Measurements from ENCODE around the gene MAPK10. TPM values are rescaled to one million over a fixed set of nuclear protein-coding genes. Genes with fewer than 3 reads are reported as not detected.

Gene MAPK10
- total RNA-seq, 2 experiments from 2014 or later: 32.0 TPM; not detected in 1

DNA sequence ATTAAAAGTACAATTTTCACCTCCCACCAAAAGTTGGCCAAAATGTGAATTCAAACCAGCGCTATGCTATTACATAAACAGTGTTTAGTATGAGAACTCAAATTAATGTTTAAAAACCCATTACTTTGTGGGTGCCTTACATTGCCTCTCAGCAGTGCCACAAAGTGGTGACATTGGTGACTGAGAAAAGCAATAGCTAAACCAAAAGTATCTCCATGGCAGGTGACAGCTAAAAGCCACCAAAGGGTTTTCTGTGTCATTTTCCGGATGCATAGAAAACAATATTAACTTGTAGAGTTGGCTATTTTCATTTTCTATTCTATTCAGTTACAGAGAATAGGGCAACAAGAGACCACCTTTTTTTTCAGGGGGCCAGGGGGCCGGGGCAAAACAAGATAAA lies 261.2 kb downstream of the MAPK10 start:
- Histone ChIP-seq H3K4me1 (ENCODE audit: insufficient read depth, low read length, poor library complexity, severe bottlenecking) (no peaks in the 10 kb centered on the region), H3K79me2 (ENCODE audit: insufficient read depth, low read depth, low read length) (no peaks in the 10 kb centered on the region), H3K9me3 (ENCODE audit: low read length) (no peaks in the 10 kb centered on the region), H3K27ac (ENCODE audit: low read depth, low read length, poor library complexity, severe bottlenecking) (no peak overlapping the region), H2AFZ (ENCODE audit: low read length) (no peak overlapping the region), H4K20me1 (ENCODE audit: insufficient read depth, low read length) (no peaks in the 10 kb centered on the region), H3K4me3 (ENCODE audit: low read depth, low read length, poor library complexity, severe bottlenecking) (no peak overlapping the region), H3K4me2 (ENCODE audit: low read length) (no peak overlapping the region), H3K9me2 (ENCODE audit: insufficient read depth, low read length) (no peaks in the 10 kb centered on the region), H3K36me3 (ENCODE audit: insufficient read depth, low read length) (no peaks in the 10 kb centered on the region)
- POLR2A ChIA-PET: no interaction called here
- intact Hi-C loops (cut with micrococcal nuclease; ENCODE audit: unreplicated experiment): no loop called here
- TF ChIP-seq EZH2phosphoT487 (IDR thresholded peaks at IDR 0.05; ENCODE audit: borderline replicate concordance, low read depth, low read length): no peak
- TF ChIP-seq, protein P1, sequence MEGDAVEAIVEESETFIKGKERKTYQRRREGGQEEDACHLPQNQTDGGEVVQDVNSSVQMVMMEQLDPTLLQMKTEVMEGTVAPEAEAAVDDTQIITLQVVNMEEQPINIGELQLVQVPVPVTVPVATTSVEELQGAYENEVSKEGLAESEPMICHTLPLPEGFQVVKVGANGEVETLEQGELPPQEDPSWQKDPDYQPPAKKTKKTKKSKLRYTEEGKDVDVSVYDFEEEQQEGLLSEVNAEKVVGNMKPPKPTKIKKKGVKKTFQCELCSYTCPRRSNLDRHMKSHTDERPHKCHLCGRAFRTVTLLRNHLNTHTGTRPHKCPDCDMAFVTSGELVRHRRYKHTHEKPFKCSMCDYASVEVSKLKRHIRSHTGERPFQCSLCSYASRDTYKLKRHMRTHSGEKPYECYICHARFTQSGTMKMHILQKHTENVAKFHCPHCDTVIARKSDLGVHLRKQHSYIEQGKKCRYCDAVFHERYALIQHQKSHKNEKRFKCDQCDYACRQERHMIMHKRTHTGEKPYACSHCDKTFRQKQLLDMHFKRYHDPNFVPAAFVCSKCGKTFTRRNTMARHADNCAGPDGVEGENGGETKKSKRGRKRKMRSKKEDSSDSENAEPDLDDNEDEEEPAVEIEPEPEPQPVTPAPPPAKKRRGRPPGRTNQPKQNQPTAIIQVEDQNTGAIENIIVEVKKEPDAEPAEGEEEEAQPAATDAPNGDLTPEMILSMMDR (conservative IDR thresholded peaks at IDR 0.05; ENCODE audit: low read length): no peak
- no TSS peak for BruUV-seq (replicated peaks)
- CTCF ChIA-PET (ENCODE audit: unreplicated experiment): no interaction called here
- DNase-seq (ENCODE audit: low spot score): no peak

DNA sequence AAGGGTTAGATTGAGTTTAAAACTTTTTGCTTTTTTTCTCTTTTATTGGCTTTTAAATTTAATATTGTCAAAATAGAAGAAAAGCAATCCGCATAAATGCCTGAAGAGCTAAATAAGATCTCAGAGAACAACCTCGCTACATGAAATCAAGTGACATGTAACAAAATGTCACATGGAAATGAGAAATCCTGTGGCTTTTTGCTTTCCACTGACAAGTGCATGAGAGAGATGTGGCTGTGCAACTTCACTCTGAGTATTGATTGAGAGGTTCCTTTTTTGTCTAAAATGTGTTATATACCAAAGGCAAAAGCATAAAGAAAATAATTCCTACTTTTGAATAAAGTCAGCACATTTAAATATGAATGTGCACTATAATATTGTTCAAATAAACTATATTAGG lies 263.5 kb downstream of the MAPK10 start:
- CTCF ChIA-PET (ENCODE audit: unreplicated experiment): interaction anchor here (0.6 kb wide), 1 partner anchor 904 kb away, joined by 3 read pairs; no protein-coding TSS in a partner anchor
- Histone ChIP-seq H3K4me1 (ENCODE audit: insufficient read depth, low read length, poor library complexity, severe bottlenecking) (no peaks in the 10 kb centered on the region), H3K27ac (ENCODE audit: low read depth, low read length, poor library complexity, severe bottlenecking) (no peak overlapping the region)

DNA sequence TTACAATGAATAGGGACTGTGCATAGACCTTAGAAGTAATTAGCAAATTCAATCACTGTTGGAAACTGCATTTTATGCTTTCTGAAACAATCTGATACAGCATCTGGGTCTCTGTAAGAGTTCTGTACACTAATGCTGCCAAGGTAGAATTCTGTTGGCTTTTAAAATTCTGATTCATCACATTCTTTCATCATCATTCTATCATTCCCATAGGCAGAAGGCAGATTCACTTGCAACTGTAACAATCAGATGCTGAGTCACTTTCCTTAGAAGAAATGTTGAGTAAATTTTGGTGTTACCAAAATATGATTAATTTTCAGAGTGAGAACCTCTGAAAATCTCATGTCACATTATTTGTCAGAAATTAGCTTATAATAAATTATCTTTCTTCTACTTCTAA lies 267.2 kb downstream of the MAPK10 start:
- Histone ChIP-seq H3K4me3 (ENCODE audit: low read depth, low read length, poor library complexity, severe bottlenecking) (no peak overlapping the region), H3K9me3 (ENCODE audit: low read length) (no peaks in the 10 kb centered on the region), H2AFZ (ENCODE audit: low read length) (no peak overlapping the region), H3K4me1 (ENCODE audit: insufficient read depth, low read length, poor library complexity, severe bottlenecking) (no peaks in the 10 kb centered on the region), H4K20me1 (ENCODE audit: insufficient read depth, low read length) (no peaks in the 10 kb centered on the region), H3K36me3 (ENCODE audit: insufficient read depth, low read length) (no peaks in the 10 kb centered on the region), H3K79me2 (ENCODE audit: insufficient read depth, low read depth, low read length) (no peaks in the 10 kb centered on the region), H3K9me2 (ENCODE audit: insufficient read depth, low read length) (no peaks in the 10 kb centered on the region), H3K4me2 (ENCODE audit: low read length) (no peak overlapping the region), H3K27ac (ENCODE audit: low read depth, low read length, poor library complexity, severe bottlenecking) (no peak overlapping the region)
- no peak for DNase-seq (ENCODE audit: low spot score)
- no TSS peak for BruUV-seq (replicated peaks)
- intact Hi-C loops (cut with micrococcal nuclease; ENCODE audit: unreplicated experiment): no loop called here
- no peak for TF ChIP-seq EZH2phosphoT487 (IDR thresholded peaks at IDR 0.05; ENCODE audit: borderline replicate concordance, low read depth, low read length)
- TF ChIP-seq, protein P1 (conservative IDR thresholded peaks at IDR 0.05; ENCODE audit: low read length): no peak
- POLR2A ChIA-PET: no interaction called here
- CTCF ChIA-PET (ENCODE audit: unreplicated experiment): no interaction called here

More for the DNA sequence above, 263.5 kb downstream of the MAPK10 start:
- Histone ChIP-seq H2AFZ (ENCODE audit: low read length) (no peak overlapping the region), H4K20me1 (ENCODE audit: insufficient read depth, low read length) (no peaks in the 10 kb centered on the region), H3K9me2 (ENCODE audit: insufficient read depth, low read length) (no peaks in the 10 kb centered on the region), H3K36me3 (ENCODE audit: insufficient read depth, low read length) (no peaks in the 10 kb centered on the region), H3K4me2 (ENCODE audit: low read length) (no peak overlapping the region), H3K4me3 (ENCODE audit: low read depth, low read length, poor library complexity, severe bottlenecking) (no peak overlapping the region), H3K79me2 (ENCODE audit: insufficient read depth, low read depth, low read length) (no peaks in the 10 kb centered on the region), H3K9me3 (ENCODE audit: low read length) (no peaks in the 10 kb centered on the region)
- POLR2A ChIA-PET: interaction anchor here (0.6 kb wide), 1 partner anchor 301 kb away, joined by 4 read pairs; no protein-coding TSS in a partner anchor
- TF ChIP-seq, protein P1 (conservative IDR thresholded peaks at IDR 0.05; ENCODE audit: low read length): no peak
- TF ChIP-seq EZH2phosphoT487 (IDR thresholded peaks at IDR 0.05; ENCODE audit: borderline replicate concordance, low read depth, low read length): no peak
- no peak for DNase-seq (ENCODE audit: low spot score)
- BruUV-seq (replicated peaks): no TSS peak
- intact Hi-C loops (cut with micrococcal nuclease; ENCODE audit: unreplicated experiment): no loop called here
